Subcutaneous abdominal adipose tissue (tissue), 5 donors: ENCODE data around the gene HDAC7.

Source experiments
- H3K27ac ChIP-seq: one replicate; pipeline ENCODE4 v1.7.0; 2013; ENCODE audit warnings: low read depth, mild to moderate bottlenecking, inconsistent platforms, low read length, moderate library complexity
- H3K27me3 ChIP-seq, 5 donors: one replicate each; pipeline ENCODE4 v1.7.0; 2013; ENCODE audit warnings: low read length in 5 of 5, inconsistent platforms in 1 of 5; ENCODE audit not compliant: control insufficient read depth in 5 of 5, insufficient read depth in 4 of 5
- H3K36me3 ChIP-seq, 5 donors: one replicate each; pipeline ENCODE4 v1.7.0; 2013; ENCODE audit warnings: low read length in 5 of 5; ENCODE audit not compliant: control insufficient read depth in 5 of 5, insufficient read depth in 5 of 5
- H3K4me1 ChIP-seq, 5 donors: one replicate each; pipeline ENCODE4 v1.7.0; 2013; ENCODE audit warnings: low read length in 5 of 5, mild to moderate bottlenecking in 3 of 5, moderate library complexity in 1 of 5; ENCODE audit not compliant: control insufficient read depth in 5 of 5, insufficient read depth in 5 of 5
- H3K4me3 ChIP-seq, 5 donors: one replicate each; pipeline ENCODE4 v1.7.0; 2013; ENCODE audit warnings: low read length in 5 of 5, low read depth in 1 of 5
- H3K9ac ChIP-seq, 5 donors: one replicate each; pipeline ENCODE4 v1.7.0; 2013; ENCODE audit warnings: low read length in 5 of 5, mild to moderate bottlenecking in 4 of 5, moderate library complexity in 3 of 5
- H3K9me3 ChIP-seq, 5 donors: one replicate each; pipeline ENCODE4 v1.7.0; 2013; ENCODE audit warnings: low read length in 5 of 5; ENCODE audit not compliant: control insufficient read depth in 5 of 5
- donor health status: healthy.
- donor health status: healthy.
- donor health status: healthy.
- donor health status: healthy.
- donor health status: healthy.

Gene HDAC7

GRCh38 chr12:47829584-47829983 is 9.9 kb upstream of the HDAC7 start:
- H3K27ac ChIP-seq = peak overlapping the region; percentile 59
- no peaks in the 10 kb centered on the region for H3K36me3 ChIP-seq
- H3K4me1 ChIP-seq = peaks cover 6 to 52% (median 37%) of the 10 kb centered on the region in 5 donors
- no peaks in the 10 kb centered on the region for H3K9me3 ChIP-seq
- H3K9ac ChIP-seq = peak overlapping the region in 1 of 5 donors; percentile 61
- peak overlapping the region in 1 of 5 donors; percentile 23 for H3K4me3 ChIP-seq
- H3K27me3 ChIP-seq = no peaks in the 10 kb centered on the region

GRCh38 chr12:47828976-47829482 is 9.3 kb upstream of the HDAC7 start:
- H3K27ac ChIP-seq = peak overlapping the region; percentile 59
- peaks cover 6 to 54% (median 39%) of the 10 kb centered on the region in 5 donors for H3K4me1 ChIP-seq
- peak overlapping the region in 3 of 5 donors; percentile 1 to 61 (median 21) for H3K9ac ChIP-seq
- H3K36me3 ChIP-seq = no peaks in the 10 kb centered on the region
- H3K4me3 ChIP-seq = peak overlapping the region in 4 of 5 donors; percentile 6 to 32 (median 19)
- H3K27me3 ChIP-seq = no peaks in the 10 kb centered on the region
- H3K9me3 ChIP-seq = no peaks in the 10 kb centered on the region

GRCh38 chr12:47828008-47828975 is 8.6 kb upstream of the HDAC7 start:
- Histone ChIP-seq H3K4me3 (peak overlapping the region in 2 of 5 donors; percentile 1 to 29), H3K9ac (no peak overlapping the region), H3K36me3 (no peaks in the 10 kb centered on the region), H3K4me1 (peaks cover 8 to 61% (median 47%) of the 10 kb centered on the region in 5 donors), H3K27me3 (no peaks in the 10 kb centered on the region), H3K9me3 (no peaks in the 10 kb centered on the region), H3K27ac (peak overlapping the region; percentile 69)

GRCh38 chr12:47825173-47825639 is 5.5 kb upstream of the HDAC7 start:
- Histone ChIP-seq H3K4me3 (peak overlapping the region in 1 of 5 donors; percentile 12), H3K9ac (peak overlapping the region in 1 of 5 donors; percentile 44), H3K36me3 (no peaks in the 10 kb centered on the region), H3K9me3 (no peaks in the 10 kb centered on the region), H3K27me3 (no peaks in the 10 kb centered on the region), H3K27ac (peak overlapping the region; percentile 67), H3K4me1 (peaks cover 18 to 88% (median 73%) of the 10 kb centered on the region in 5 donors)

GRCh38 chr12:47824635-47825034 is 4.9 kb upstream of the HDAC7 start:
- Histone ChIP-seq H3K4me1 (peaks cover 18 to 84% (median 75%) of the 10 kb centered on the region in 5 donors), H3K27ac (peak overlapping the region; percentile 67), H3K27me3 (no peaks in the 10 kb centered on the region), H3K9me3 (no peaks in the 10 kb centered on the region), H3K9ac (peak overlapping the region in 1 of 5 donors; percentile 44), H3K36me3 (no peaks in the 10 kb centered on the region), H3K4me3 (no peak overlapping the region)

GRCh38 chr12:47824198-47824597 is 4.5 kb upstream of the HDAC7 start:
- H3K4me3 ChIP-seq = no peak overlapping the region
- H3K36me3 ChIP-seq = no peaks in the 10 kb centered on the region
- peak overlapping the region in 1 of 5 donors; percentile 44 for H3K9ac ChIP-seq
- peaks cover 18 to 80% (median 71%) of the 10 kb centered on the region in 5 donors for H3K4me1 ChIP-seq
- no peaks in the 10 kb centered on the region for H3K27me3 ChIP-seq
- peak overlapping the region; percentile 67 for H3K27ac ChIP-seq
- no peaks in the 10 kb centered on the region for H3K9me3 ChIP-seq

- H3K27me3 ChIP-seq = no peaks in the 10 kb centered on the region
- no peaks in the 10 kb centered on the region for H3K36me3 ChIP-seq
- H3K4me1 ChIP-seq = peaks cover 17 to 81% (median 73%) of the 10 kb centered on the region in 5 donors
- H3K9ac ChIP-seq = peak overlapping the region in 1 of 5 donors; percentile 44
- H3K9me3 ChIP-seq = no peaks in the 10 kb centered on the region
- H3K27ac ChIP-seq = peak overlapping the region; percentile 67
- H3K4me3 ChIP-seq = no peak overlapping the region
These were observed 3.9 kb upstream of the HDAC7 start for GRCh38 chr12:47823422-47824086.

- H3K27me3 ChIP-seq = no peaks in the 10 kb centered on the region
- peak overlapping the region in 1 of 5 donors; percentile 51 for H3K9ac ChIP-seq
- peaks cover 14 to 81% (median 73%) of the 10 kb centered on the region in 5 donors for H3K4me1 ChIP-seq
- H3K4me3 ChIP-seq = no peak overlapping the region
- H3K9me3 ChIP-seq = no peaks in the 10 kb centered on the region
- peak overlapping the region; percentile 67 for H3K27ac ChIP-seq
- H3K36me3 ChIP-seq = no peaks in the 10 kb centered on the region
These were observed 3.2 kb upstream of the HDAC7 start for GRCh38 chr12:47822863-47823262.

- H3K4me3 ChIP-seq = no peak overlapping the region
These were observed 2.7 kb upstream of the HDAC7 start for GRCh38 chr12:47822401-47822800.

More at GRCh38 chr12:47822401-47822800, 2.7 kb upstream of the HDAC7 start:
- H3K36me3 ChIP-seq = no peaks in the 10 kb centered on the region
- no peaks in the 10 kb centered on the region for H3K9me3 ChIP-seq
- H3K9ac ChIP-seq = peak overlapping the region in 1 of 5 donors; percentile 51
- H3K4me1 ChIP-seq = peaks cover 17 to 84% (median 76%) of the 10 kb centered on the region in 5 donors
- H3K27me3 ChIP-seq = no peaks in the 10 kb centered on the region
- peak overlapping the region; percentile 28 for H3K27ac ChIP-seq
